Measurements from ENCODE around the gene HPF1.

HPF1 gene

DNA sequence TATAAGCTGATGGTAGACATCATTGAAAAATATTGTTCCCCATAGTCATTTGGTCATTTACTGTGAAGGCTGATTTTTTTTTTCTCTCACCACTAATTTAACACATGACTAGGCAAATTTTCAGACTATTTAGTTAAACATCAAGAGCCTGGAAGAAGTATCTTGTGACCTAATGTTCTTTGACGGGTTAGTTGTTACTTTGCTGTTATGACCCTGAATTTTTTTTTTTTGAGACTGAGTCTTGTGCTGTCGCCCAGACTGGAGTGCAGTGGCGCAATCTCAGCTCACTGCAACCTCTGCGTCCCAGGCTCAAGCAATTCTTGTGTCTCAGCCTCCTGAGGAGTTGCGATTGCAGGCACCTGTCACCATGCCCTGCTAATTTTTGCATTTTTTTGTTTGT lies 67.0 kb downstream of the HPF1 start:
- TF ChIP-seq GATA3 (IDR thresholded peaks at IDR 0.05; ENCODE audit: low read depth, low read length) (no peak), GATA2 (IDR thresholded peaks at IDR 0.05; ENCODE audit: low read depth, low read length) (no peak)

DNA sequence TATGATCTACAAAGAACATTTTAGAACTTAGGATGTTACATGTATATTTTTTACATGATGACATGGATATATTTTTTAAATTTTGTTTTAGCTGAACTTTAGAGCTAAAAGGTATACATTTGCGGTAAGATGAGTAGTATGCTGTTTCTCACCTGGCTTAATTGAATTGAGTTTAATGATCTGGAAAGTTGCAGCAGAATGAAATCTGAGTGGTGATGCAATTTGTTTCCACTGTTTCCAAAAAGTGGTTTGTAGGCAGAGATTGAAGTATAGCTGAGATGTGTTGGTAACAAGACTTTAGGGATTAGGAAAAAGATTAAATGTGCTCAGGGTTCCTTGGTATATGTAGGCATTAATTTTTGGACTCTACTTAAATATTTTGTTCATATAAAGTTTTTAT lies 68.1 kb downstream of the HPF1 start:
- TF ChIP-seq GATA2 (IDR thresholded peaks at IDR 0.05; ENCODE audit: low read depth, low read length) (no peak), GATA3 (IDR thresholded peaks at IDR 0.05; ENCODE audit: low read depth, low read length) (no peak)

DNA sequence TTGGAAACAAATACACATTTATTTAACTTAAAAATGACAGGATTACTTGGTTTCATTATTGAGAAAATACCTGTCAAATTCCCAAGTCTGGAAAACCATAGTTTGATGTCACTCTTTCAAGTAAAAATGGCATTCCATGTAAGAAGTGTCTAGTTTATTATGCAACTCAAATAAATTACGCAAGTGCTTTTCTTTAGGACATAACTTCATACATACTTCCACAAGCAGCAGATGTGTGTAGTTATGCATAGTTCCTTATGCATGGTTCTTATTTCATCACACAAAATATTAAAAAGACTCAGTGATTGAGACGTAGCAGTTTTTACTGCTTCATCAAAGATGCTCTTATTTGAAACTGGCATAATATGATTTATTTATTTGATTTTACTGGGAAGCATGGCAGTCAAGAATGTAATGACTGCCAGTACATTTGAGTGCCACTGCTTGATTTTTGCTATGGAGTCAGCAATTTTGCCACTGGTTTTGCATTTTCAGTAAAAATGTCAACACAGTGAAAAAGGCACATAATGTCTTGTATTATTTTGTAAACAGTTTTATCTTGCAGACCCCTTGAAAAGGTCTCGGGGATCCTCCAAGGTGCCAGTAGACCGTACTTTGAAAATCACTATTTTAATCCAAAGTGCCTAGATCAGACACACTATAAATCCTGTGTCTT lies 75.2 kb downstream of the HPF1 start:
- TF ChIP-seq GATA3 (IDR thresholded peaks at IDR 0.05; ENCODE audit: low read depth, low read length) (no peak), GATA2 (IDR thresholded peaks at IDR 0.05; ENCODE audit: low read depth, low read length) (no peak)

Data from SH-SY5Y (cell line).